Fibroblast of the aortic adventitia (primary cell): ENCODE data around the gene TMEM30B. TPM values are rescaled to one million over a fixed set of nuclear protein-coding genes. Genes with fewer than 3 reads are reported as not detected.

ENCODE experiments used
- DNase-seq: peaks from one replicate; pipeline ENCODE4 v3.0.0-alpha.2; 2010; ENCODE audit warnings: low read depth
- H3K4me3 ChIP-seq: 2 replicates; pipeline ENCODE4 v1.5.1; 2011; ENCODE audit warnings: low read depth, mild to moderate bottlenecking, control low read depth, low read length, moderate library complexity
- total RNA-seq: library from RNA; depleted of rRNA; stranded (reverse); fragments of >200 nt; gene quantifications from 2 replicates; pipeline ENCODE4 v1.2.3, GENCODE V29; 2012; ENCODE audit warnings: low replicate concordance
- TF ChIP-seq, protein P1 (sequence below): IDR thresholded peaks from 2 replicates; pipeline ENCODE4 v1.5.1; 2011; ENCODE audit warnings: mild to moderate bottlenecking, low read length, control low read depth, inconsistent platforms; ENCODE audit not compliant: insufficient read depth

Gene TMEM30B
- total RNA-seq, 1 donor = 4.9 TPM

DNA sequence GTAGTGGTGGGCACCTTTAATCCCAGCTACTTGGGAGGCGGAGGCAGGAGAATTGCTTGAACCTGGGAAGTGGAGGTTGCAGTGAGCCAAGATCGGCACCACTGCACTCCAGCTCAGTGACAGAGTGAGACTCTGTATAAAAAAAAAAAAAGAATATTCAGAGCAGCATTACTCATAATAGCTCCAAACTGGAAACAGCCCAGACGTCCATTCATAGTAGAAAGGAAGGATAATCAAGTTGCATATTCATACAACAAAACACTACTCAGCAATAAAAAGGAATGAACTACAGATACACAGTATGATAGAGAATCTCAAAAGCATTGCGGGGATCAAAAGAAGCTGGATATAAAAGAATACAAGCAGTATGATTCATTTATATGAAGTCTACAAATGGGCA, 19.1 kb downstream of the TMEM30B start:
- H3K4me3 ChIP-seq = no peak overlapping the region
- TF ChIP-seq, protein P1, sequence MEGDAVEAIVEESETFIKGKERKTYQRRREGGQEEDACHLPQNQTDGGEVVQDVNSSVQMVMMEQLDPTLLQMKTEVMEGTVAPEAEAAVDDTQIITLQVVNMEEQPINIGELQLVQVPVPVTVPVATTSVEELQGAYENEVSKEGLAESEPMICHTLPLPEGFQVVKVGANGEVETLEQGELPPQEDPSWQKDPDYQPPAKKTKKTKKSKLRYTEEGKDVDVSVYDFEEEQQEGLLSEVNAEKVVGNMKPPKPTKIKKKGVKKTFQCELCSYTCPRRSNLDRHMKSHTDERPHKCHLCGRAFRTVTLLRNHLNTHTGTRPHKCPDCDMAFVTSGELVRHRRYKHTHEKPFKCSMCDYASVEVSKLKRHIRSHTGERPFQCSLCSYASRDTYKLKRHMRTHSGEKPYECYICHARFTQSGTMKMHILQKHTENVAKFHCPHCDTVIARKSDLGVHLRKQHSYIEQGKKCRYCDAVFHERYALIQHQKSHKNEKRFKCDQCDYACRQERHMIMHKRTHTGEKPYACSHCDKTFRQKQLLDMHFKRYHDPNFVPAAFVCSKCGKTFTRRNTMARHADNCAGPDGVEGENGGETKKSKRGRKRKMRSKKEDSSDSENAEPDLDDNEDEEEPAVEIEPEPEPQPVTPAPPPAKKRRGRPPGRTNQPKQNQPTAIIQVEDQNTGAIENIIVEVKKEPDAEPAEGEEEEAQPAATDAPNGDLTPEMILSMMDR = no peak
- DNase-seq = peak; percentile 89

DNA sequence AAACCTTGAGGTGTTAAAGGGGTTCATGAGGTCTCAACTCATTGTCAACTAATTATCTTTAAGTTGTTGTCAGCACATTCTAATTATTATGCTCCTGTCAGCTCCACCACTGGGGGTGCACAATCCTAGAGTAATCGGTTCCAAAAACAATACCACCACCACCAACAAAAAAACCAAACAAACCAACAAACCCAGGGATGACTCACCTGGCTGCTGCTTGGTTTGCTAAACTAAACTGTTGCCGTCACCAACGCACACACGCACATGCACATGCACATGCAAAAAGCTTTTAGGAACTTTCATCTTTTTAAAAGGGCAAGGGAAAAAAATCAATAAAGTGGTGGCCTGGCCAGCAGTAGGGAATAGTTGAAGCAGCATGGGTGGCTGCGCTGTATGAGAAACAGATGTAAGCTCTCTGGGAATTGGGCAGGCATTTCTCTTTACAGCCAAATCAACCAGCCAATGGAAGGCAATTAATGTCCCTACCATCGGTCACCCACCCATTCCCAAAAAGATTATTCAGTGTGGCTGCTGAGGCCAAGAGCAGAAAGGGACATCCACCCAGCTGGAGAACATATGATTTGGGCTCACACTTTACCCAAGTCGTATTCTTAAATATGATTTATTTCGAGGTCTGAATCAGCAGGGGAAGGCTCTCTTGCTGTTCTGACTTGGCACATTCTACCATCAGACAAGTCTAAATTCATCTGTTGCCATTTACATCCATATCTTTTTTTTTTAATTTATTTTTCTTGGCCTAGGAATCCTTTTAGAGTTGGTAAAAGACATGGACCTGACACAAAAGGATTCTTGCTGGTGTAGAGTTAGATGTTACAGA, 20.0 kb downstream of the TMEM30B start:
- TF ChIP-seq, protein P1 = peak; percentile 44
- peak; percentile 95 for DNase-seq
- no peak overlapping the region for H3K4me3 ChIP-seq

DNA sequence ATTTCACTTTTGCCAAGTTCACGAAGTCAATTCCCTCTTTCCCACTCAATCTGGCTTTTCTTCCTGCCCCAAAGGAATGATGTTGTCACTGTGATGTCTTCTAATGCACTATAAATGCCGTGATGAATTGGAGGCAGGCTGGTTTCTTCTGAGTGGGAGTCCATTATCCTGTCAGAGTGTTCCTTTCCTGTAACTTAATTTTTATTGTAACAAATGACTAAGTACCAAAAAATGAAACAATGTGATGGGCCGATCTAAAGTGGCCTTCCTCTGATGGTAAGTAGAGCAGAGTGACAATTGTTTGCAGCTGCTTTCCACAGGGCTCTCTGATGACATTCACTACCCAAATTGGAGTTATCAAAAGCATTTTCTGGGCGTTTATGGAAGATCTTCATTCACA, 22.2 kb downstream of the TMEM30B start:
- H3K4me3 ChIP-seq = no peak overlapping the region

DNA sequence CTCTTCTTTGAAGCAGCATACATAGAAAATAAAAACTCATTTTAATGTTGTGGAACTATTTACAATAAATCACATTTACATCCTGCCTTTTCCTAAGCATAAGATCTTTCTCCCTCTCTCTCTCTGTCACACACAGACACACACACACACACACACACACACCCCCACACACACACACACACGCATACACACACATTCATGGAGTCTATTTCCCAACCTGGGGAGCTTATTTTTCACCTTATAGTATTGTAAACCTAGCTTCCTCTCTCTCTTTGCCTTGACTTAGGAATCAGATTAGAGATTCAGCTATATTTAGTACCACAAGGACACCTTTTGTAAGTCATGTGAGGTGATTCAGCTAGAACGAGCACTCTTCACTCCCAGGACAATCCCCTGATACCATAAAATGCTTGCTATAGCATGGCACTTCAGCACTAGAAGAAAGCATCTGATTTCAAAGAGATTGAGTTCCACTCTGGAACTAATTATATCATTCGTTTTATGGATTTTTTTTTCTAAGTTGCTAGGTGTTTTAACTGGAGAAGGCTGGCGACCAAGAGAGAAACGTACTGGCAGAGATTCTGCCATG, 23.6 kb downstream of the TMEM30B start:
- H3K4me3 ChIP-seq = no peak overlapping the region
- TF ChIP-seq, protein P1 = no peak
- no peak for DNase-seq

More for the DNA sequence above, 22.2 kb downstream of the TMEM30B start:
- DNase-seq = peak; percentile 50
- TF ChIP-seq, protein P1 = no peak

DNA sequence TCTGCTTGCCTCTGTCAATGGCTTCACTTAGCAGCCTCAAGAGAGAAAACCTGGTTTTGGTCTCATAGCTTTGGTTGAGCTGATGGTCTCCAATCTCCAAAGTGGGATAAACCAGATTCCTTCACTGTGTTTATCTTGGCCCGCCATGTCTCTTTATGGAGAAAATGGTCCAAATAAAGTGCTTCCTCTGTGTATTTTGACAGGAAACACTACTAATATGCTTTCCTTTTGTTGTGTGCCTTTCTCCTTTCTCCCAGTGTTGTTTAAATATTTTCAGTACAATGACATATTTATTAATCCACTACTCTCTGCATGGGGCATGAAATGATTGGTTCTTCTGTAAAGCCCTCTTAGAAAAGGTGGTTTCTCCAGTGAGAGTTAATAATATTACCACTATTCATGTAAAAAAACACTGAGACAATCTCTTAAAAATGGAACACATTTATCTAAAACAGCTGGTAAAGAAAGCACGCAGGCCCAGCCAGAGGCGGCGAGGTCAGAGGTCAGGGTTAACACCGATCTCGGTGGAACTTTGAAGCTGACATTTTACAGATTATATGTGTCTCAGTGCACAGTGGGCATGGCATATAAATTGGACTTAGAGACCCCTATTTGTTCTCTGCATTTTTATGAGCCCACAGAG, 24.2 kb downstream of the TMEM30B start:
- no peak overlapping the region for H3K4me3 ChIP-seq
- DNase-seq = peak; percentile 28
- TF ChIP-seq, protein P1 = no peak

DNA sequence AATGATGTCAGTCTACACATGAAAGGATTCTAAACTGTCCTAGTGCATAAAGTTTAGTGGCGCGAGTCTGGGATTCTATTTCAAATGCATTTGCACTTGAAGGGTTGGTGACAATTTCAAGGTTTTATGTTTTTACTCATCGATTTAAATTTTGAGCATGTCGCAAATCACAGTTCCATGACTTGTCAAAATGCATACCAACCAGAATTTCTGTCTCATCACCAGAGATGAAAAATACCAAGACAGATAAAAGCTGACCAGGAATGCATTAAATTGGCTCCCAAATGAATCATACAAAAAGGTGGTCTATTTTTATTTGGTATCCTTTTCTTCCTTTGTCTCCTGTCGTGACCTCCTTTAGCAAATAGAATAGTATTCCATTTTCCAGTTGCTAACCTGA, 25.2 kb downstream of the TMEM30B start:
- no peak for DNase-seq
- H3K4me3 ChIP-seq = no peak overlapping the region
- TF ChIP-seq, protein P1 = no peak
